Stimulated activated CD4-positive, alpha-beta T cell treated with anti-CD3 and anti-CD28 coated beads, Interleukin-1b, Interleukin-23, amount 100 ng/mL, for 1 hour (primary cell): Measurements from ENCODE around the gene GLO1.

Experiments used
- DNase-seq, 2 donors: peaks; one replicate each; pipeline ENCODE4 v3.0.0-alpha.2; 2020; ENCODE audit warnings: low read depth in 2 of 2

The GLO1 gene

GRCh38 chr6:38671885-38672467 is 31.0 kb downstream of the GLO1 start:
- DNase-seq = no peak

- no peak for DNase-seq
These were observed 44.4 kb downstream of the GLO1 start for GRCh38 chr6:38658418-38659167.

DNA sequence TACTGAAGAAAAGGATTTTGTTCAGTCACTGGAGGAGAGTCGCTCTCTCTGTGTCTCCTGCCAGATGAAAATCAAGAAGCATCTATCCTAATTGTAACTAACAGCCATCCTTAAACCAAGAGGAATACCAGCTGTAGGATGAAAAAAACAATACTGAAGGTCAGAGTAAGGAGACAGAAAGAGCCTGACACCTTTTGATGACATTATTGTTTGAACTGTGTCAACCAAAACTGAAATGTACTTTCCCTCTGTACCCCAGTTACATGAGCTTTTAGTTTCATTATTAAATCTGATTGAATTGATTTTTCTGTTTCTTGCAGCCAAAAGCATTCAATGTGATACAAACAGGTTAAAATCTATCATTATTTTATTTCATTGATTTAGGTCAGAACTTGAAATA is 46.0 kb downstream of the GLO1 start:
- DNase-seq = no peak

GRCh38 chr6:38654263-38654662 is 48.7 kb downstream of the GLO1 start:
- no peak for DNase-seq

GRCh38 chr6:38651121-38651784 is 51.7 kb downstream of the GLO1 start:
- DNase-seq = no peak

- DNase-seq = no peak
These were observed 52.7 kb downstream of the GLO1 start for GRCh38 chr6:38650207-38650752.

- no peak for DNase-seq
These were observed 53.2 kb downstream of the GLO1 start for GRCh38 chr6:38649744-38650143.

GRCh38 chr6:38648629-38649028 is 54.3 kb downstream of the GLO1 start:
- no peak for DNase-seq

GRCh38 chr6:38646166-38646878 is 56.6 kb downstream of the GLO1 start:
- no peak for DNase-seq

DNA sequence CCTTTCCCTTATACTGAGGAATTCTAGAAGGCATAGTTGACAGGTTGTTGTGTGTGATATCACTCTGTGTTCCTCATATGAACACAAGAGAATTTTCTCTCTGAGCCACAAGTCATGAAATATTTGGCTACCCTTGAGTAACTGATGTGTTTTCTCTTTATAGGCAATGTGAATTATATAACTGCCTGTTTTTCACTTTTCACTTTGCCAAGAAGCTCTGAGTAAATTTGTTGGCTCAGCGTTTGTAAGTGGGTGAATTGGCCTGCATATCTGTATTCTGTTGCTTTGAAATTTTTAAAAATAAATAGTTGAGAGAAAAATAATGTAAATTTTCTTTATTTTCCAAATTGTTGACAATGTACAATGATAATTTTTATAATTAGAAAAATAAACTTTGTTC is 58.0 kb downstream of the GLO1 start:
- no peak for DNase-seq

- DNase-seq = no peak
These were observed 62.6 kb downstream of the GLO1 start for GRCh38 chr6:38640216-38640909.

DNA sequence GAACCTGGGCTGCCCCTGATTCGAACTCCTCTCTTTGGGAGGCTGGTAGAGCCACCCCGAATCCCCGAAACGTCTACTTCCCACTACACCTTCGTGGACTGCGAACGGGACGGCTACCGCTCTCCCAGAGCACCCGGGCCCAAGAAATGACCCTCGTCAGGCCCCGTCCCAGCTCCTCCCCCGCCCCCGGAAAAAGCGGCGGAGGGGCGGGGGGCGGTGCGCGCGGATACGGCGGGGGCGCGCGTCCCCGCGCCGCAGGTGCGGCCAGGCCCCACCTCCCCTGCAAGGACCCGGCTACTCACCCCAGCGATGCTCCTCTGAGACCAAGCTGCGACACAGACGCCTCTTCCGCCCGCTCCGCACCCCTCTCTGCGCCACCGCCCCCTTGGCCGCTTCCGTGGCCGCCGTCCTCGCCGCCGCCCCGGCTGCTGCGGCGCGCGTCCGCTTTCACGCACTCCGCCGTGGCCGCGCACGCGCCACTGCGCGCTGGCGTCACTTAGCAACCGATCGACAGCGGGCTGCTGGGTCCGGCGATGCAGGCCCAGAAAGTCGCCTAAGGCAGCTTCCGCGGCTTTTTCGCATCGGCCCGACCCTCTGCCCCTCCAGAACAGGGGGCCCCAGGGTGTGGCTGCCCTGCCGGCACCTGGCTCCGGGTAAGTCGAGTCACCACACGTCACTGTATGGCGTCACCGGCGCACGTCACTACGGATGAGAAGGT is 63.3 kb downstream of the GLO1 start, which contains the start of gene BTBD9:
BTBD9 (minus strand) TSS at position 432 of the 718 bp plus-strand sequence.
- DNase-seq = peak; percentile 40 to 51

DNA sequence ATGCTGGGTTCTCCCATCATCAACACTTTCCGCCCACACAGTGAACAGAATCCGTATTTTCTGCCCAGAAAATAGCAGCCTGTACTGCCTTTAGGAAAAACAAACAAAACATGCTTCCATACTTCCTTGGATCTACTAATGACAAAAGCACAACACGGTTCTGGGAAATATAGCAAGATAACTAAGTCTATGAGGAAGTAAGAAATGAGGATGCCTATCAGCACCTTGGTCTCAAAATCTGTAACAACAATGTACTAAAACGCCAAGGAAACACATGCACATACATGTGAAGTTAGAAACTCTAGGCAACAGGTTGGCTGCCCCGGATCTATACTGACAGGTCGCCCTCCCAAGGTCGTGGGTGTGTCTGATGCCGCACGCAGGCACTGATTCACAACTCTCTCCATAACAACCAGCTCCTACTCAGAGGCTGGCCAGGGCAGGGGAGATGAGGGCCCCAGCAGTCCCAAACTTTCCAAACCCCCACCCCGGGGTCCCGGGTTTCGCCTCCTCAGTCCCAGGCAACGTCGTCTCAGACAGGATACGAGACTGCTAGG is 63.9 kb downstream of the GLO1 start:
- DNase-seq = peak; percentile 26 to 35

GRCh38 chr6:38637756-38638155 is 65.2 kb downstream of the GLO1 start:
- DNase-seq = no peak

- no peak for DNase-seq
These were observed 66.9 kb downstream of the GLO1 start for GRCh38 chr6:38636027-38636426.

GRCh38 chr6:38634518-38634917 is 68.4 kb downstream of the GLO1 start:
- DNase-seq = no peak

DNA sequence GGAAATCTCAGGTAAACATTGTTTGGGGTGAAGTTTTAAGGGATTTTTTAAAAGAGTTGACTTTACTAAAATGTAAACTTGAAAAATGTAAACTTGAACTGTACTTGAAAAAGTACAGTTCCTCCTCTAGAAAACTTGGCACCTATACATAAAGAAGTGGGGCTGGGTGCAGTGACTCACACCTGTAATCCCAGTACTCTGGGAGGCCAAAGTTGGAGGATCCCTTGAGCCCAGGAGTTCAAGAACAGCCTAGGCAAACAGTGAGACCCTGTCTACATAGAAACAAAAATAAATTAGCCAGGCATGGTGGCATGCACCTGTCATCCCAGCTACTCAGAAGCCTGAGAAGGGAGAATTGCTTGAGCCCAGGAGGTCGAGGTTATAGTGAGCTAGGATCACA is 70.5 kb downstream of the GLO1 start:
- DNase-seq = no peak

GRCh38 chr6:38631186-38631783 is 71.7 kb downstream of the GLO1 start:
- no peak for DNase-seq
